Gastrocnemius medialis (tissue), 4 donors: Measurements from ENCODE around the gene SLC1A7. TPM values are rescaled to one million over a fixed set of nuclear protein-coding genes. Genes with fewer than 3 reads are reported as not detected.

Source experiments
- ATAC-seq, 2 donors: fragments of 150-250 bp; one replicate each; pipeline ENCODE4 v1.9.1; 2016
- DNase-seq, 2 donors: peaks; one replicate each; pipeline ENCODE4 v3.0.0-alpha.2; 2019
- H3K27ac ChIP-seq, 4 donors: fragments of 200-600 bp; sonication (generic); 1 replicate in 1 of 4; 2 replicates in 3 of 4; pipeline ENCODE4 v1.5.1; 2016 to 2018; ENCODE audit warnings: mild to moderate bottlenecking in 2 of 4, moderate library complexity in 1 of 4
- H3K27me3 ChIP-seq, 3 donors: fragments of 200-600 bp; sonication (generic) in 2 of 3; 1 replicate in 1 of 3; 2 replicates in 2 of 3; pipeline versions ENCODE4 v1.5.1 to v1.6.0; 2016 to 2019; ENCODE audit warnings: mild to moderate bottlenecking in 1 of 3, moderate library complexity in 1 of 3
- H3K36me3 ChIP-seq, 2 donors: fragments of 200-600 bp; sonication (generic) in 1 of 2; one replicate each; pipeline ENCODE4 v1.5.1; 2017 to 2018
- H3K4me1 ChIP-seq, 2 donors: fragments of 200-600 bp; sonication (generic) in 1 of 2; one replicate each; pipeline ENCODE4 v1.5.1; 2016 to 2017; ENCODE audit warnings: mild to moderate bottlenecking in 2 of 2
- H3K4me3 ChIP-seq, 4 donors: fragments of 200-600 bp; sonication (generic) in 3 of 4; 1 replicate in 1 of 4; 2 replicates in 3 of 4; pipeline ENCODE4 v1.5.1; 2016 to 2019; ENCODE audit warnings: mild to moderate bottlenecking in 2 of 4
- H3K9me3 ChIP-seq, 3 donors: fragments of 200-600 bp; sonication (generic) in 2 of 3; 1 replicate in 1 of 3; 2 replicates in 2 of 3; pipeline ENCODE4 v1.5.1; 2016 to 2019
- CTCF ChIP-seq, 5 experiments: fragments of 450-650 bp in 3 of 5; fragments of 200-600 bp in 2 of 5; sonication (generic) in 2 of 5; IDR thresholded peaks in 4 of 5; conservative IDR thresholded peaks in 1 of 5; 1 replicate in 4 of 5; 2 replicates in 1 of 5; pipeline ENCODE4 v1.5.1; 2016 to 2019; ENCODE audit warnings: antibody characterized with exemption in 5 of 5, mild to moderate bottlenecking in 3 of 5, moderate library complexity in 3 of 5
- POLR2A ChIP-seq, 2 donors: fragments of 450-650 bp; IDR thresholded peaks; one replicate each; pipeline ENCODE4 v1.6.1; 2017; ENCODE audit warnings: antibody characterized with exemption in 2 of 2, mild to moderate bottlenecking in 2 of 2, moderate library complexity in 2 of 2
- in situ Hi-C, 4 donors: fragments of 200-750 bp; cut with MboI; loops; one replicate each; pipeline versions ENCODE4 v1.15.0 to v1.8.0; 2017; ENCODE audit warnings: low sequenced_read_pairs in 4 of 4
- intact Hi-C: fragments of 100-400 bp; cut with DNase I; formaldehyde crosslinking; loops from one replicate; pipeline ENCODE4 v1.15.1; 2023; ENCODE audit warnings: low total_unique reads
- total RNA-seq, 4 donors: library from RNA; depleted of rRNA; stranded (reverse); fragments of >200 nt; gene quantifications; one replicate each; pipeline versions ENCODE4 v1.1.0 to v1.2.3, GENCODE V29; 2016

The SLC1A7 gene
- total RNA-seq, 4 donors from 2014 or later = 0.24 to 1.1 (median 0.25) TPM; not detected in 1

GRCh38 chr1:53107090-53107489 lies 35.3 kb downstream of the SLC1A7 start:
- Histone ChIP-seq H3K27ac (no peak overlapping the region), H3K36me3 (no peaks in the 10 kb centered on the region), H3K4me1 (peaks cover 0 to 14% of the 10 kb centered on the region in 2 donors), H3K4me3 (no peak overlapping the region), H3K27me3 (peaks cover 0 to 2% (median 0%) of the 10 kb centered on the region in 3 donors), H3K9me3 (no peaks in the 10 kb centered on the region)
- no peak for ATAC-seq
- intact Hi-C loops (no loop called here), in situ Hi-C loops (no loop called here)
- no peak for DNase-seq
- TF ChIP-seq CTCF (IDR thresholded peaks at IDR 0.05 in 4 of 5, conservative IDR thresholded peaks at IDR 0.05 in 1 of 5) (no peak), POLR2A (IDR thresholded peaks at IDR 0.05) (no peak)

GRCh38 chr1:53104289-53104913 lies 38.0 kb downstream of the SLC1A7 start:
- Histone ChIP-seq H3K27me3 (peaks cover 0 to 2% (median 0%) of the 10 kb centered on the region in 3 donors), H3K27ac (no peak overlapping the region), H3K4me1 (peaks cover 0 to 8% of the 10 kb centered on the region in 2 donors), H3K9me3 (no peaks in the 10 kb centered on the region), H3K4me3 (no peak overlapping the region), H3K36me3 (no peaks in the 10 kb centered on the region)
- ATAC-seq (no peak), DNase-seq (no peak)
- TF ChIP-seq POLR2A (IDR thresholded peaks at IDR 0.05) (no peak), CTCF (IDR thresholded peaks at IDR 0.05 in 4 of 5, conservative IDR thresholded peaks at IDR 0.05 in 1 of 5) (no peak)
- intact Hi-C loops (no loop called here), in situ Hi-C loops (no loop called here)

- no peaks in the 10 kb centered on the region for H3K27me3 ChIP-seq
- H3K27ac ChIP-seq = no peak overlapping the region
- no peaks in the 10 kb centered on the region for H3K36me3 ChIP-seq
- H3K4me3 ChIP-seq = no peak overlapping the region
- no peak for DNase-seq
- intact Hi-C loops = no loop called here
- in situ Hi-C loops = no loop called here
- no peaks in the 10 kb centered on the region for H3K9me3 ChIP-seq
- no peaks in the 10 kb centered on the region for H3K4me1 ChIP-seq
- no peak for TF ChIP-seq POLR2A (IDR thresholded peaks at IDR 0.05)
- TF ChIP-seq CTCF (IDR thresholded peaks at IDR 0.05 in 4 of 5, conservative IDR thresholded peaks at IDR 0.05 in 1 of 5) = no peak
- ATAC-seq = no peak
These were observed 47.9 kb downstream of the SLC1A7 start for GRCh38 chr1:53094533-53094919.

- no peak overlapping the region for H3K4me3 ChIP-seq
- H3K27me3 ChIP-seq = no peaks in the 10 kb centered on the region
- no peak for TF ChIP-seq CTCF (IDR thresholded peaks at IDR 0.05 in 4 of 5, conservative IDR thresholded peaks at IDR 0.05 in 1 of 5)
- no peak for TF ChIP-seq POLR2A (IDR thresholded peaks at IDR 0.05)
- intact Hi-C loops (no loop called here), in situ Hi-C loops (no loop called here)
- H3K36me3 ChIP-seq = no peaks in the 10 kb centered on the region
- no peaks in the 10 kb centered on the region for H3K9me3 ChIP-seq
- DNase-seq (no peak), ATAC-seq (no peak)
- H3K27ac ChIP-seq = no peak overlapping the region
- no peaks in the 10 kb centered on the region for H3K4me1 ChIP-seq
These were observed 48.5 kb downstream of the SLC1A7 start for GRCh38 chr1:53093778-53094532.
